ENCODE measurements around the gene IL4I1.
A peak's percentile ranks its signal among the peaks of the same experiment; 100 is the strongest.

Gene IL4I1

DNA sequence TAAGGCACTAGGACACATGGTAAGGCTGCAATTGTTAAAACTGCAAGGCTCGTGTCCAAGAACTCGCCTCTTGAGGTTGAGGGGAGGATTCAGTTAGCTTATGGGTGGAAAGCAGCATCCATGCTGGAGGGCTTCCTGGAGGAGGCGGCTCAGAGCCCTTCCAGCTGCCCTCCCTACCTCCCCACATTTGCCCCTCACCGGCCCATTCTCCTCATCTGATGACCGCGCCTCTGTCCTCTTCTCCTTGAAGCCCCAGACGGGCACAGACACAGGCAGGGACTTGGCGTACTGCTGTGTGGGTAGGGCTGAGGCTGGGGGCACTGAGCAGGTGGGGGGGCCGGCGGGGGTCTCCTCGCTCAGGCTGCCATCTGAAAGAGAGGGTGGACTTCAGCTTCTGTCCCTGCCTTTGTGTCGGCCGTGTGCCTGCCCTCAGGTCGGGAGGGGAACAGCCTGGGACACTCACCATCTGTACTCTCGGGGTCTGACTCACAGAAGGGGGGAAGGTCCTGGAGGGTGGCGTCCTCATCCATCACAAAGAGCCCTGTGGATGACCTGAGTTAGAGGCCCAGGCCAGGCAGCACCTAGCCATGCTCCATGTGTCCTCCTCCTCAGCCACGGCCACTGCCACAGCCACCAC, 25.2 kb downstream of the IL4I1 start:
- peak overlapping the region in 9 of 11 experiments; percentile 16 to 98 (median 34); a peak in 10 of 22 replicates for H3K9ac ChIP-seq
- no peaks in the 10 kb centered on the region for H3K9me3 ChIP-seq (replicated peaks in 1 of 11)
- TF ChIP-seq Cebpa-rat (IDR thresholded peaks at IDR 0.05), result no peak
- H3K4me3 ChIP-seq, result no peak overlapping the region
- no peaks in the 10 kb centered on the region for H3K27me3 ChIP-seq
- peaks cover 42 to 79% (median 62%) of the 10 kb centered on the region in 10 experiments for H3K4me1 ChIP-seq
- peaks cover 0 to 6% (median 4%) of the 10 kb centered on the region in 11 experiments; a peak in 13 of 22 replicates for H4K20me1 ChIP-seq
- H3K27ac ChIP-seq, result peak overlapping the region in 5 of 11 experiments; percentile 8 to 52 (median 25); a peak in 9 of 22 replicates
- peaks cover 0 to 40% (median 13%) of the 10 kb centered on the region in 11 experiments; a peak in 13 of 22 replicates for H3K36me3 ChIP-seq
- peak overlapping the region in 6 of 11 experiments; percentile 64 to 99 (median 92); a peak in 9 of 22 replicates for H3K4me2 ChIP-seq

DNA sequence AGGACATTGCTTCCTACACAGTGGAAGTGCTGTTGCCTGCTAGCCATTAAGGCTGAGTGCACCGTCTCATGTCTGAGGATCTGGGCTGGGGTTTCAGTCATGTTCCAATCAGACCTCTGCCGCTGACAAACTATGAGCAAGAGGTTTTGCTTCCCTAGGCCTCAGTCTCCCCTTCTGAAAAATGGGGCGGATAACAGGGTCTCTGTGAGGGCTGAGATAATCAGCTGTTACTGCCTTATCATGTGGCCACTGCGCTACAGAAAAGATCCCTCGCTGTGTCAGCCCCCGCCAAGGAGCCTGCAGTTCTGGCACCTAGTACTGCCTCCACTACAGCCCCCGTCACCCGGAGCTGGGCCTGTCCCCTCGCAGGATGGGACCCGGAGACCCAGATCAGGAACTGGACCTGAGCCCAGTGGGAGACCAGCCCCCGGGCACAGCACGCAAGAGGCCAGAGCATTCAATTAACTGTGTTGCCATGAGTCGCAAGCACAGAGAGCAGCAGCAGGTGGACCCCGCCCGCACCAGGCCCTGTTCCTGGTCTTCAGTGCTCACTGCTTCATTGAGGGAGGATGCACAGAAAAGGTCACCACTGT, 26.3 kb downstream of the IL4I1 start:
- Histone ChIP-seq H3K9ac (peak overlapping the region; percentile 76 to 86 (median 82)), H4K20me1 (peaks cover 0 to 17% (median 15%) of the 10 kb centered on the region in 11 experiments; a peak in 19 of 22 replicates), H3K4me1 (peaks cover 47 to 87% (median 68%) of the 10 kb centered on the region in 10 experiments), H3K27ac (peak overlapping the region; percentile 70 to 89 (median 79); a peak in 21 of 22 replicates), H3K27me3 (no peaks in the 10 kb centered on the region), H3K4me2 (peak overlapping the region; percentile 89 to 99 (median 94)), H3K4me3 (peak overlapping the region; percentile 53 to 71 (median 62)), H3K9me3 (replicated peaks in 1 of 11) (no peaks in the 10 kb centered on the region), H3K36me3 (peaks cover 0 to 44% (median 13%) of the 10 kb centered on the region in 11 experiments; a peak in 13 of 22 replicates)
- no peak for TF ChIP-seq Cebpa-rat (IDR thresholded peaks at IDR 0.05)

DNA sequence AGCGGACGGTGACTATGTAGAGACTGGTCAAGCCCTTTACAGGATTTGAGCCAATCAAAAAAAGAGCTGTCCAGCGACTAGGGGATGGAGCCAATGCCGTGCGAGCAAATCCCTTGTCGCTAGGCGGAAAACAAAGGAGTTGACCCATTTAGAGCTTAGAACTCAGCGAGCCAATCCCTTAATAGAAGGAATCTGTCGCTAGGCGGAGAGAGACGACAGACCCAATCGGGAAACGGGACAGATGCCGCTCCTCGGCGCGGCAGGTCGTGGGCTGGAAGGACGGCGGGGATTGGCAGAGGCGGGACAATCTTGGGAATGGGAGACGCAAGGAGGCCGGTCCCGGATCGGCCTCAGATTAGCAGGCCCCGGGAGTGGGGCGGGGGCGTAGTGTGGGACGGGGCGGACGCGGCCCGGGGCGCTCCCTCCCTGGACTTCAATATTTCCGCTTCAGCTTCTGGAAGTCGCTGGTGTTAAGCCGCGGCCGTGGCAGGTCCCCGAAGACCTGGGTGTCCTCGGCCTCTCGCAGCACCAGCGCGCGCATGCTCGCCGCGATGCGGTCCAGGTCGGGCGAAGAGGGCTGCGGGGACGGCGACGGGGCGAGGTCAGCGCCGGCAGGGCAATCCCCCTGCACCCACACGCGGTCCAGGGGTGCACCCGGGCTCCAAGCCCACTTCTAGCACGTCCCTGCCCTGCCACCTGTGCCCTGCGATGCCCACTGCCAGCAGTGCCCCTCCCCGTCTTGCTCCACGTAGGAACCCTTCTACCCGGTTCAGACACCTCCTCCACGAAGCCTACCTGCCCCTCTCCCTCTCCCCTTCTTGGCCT, 27.0 kb downstream of the IL4I1 start:
- Histone ChIP-seq H3K27me3 (no peaks in the 10 kb centered on the region), H3K4me1 (peaks cover 47 to 87% (median 68%) of the 10 kb centered on the region in 10 experiments), H3K4me3 (peak overlapping the region; percentile 53 to 71 (median 62)), H3K27ac (peak overlapping the region; percentile 70 to 95 (median 82)), H3K9me3 (replicated peaks in 1 of 11) (no peaks in the 10 kb centered on the region), H4K20me1 (peaks cover 4 to 24% (median 20%) of the 10 kb centered on the region in 11 experiments; a peak in 20 of 22 replicates), H3K36me3 (peaks cover 4 to 46% (median 17%) of the 10 kb centered on the region in 11 experiments), H3K9ac (peak overlapping the region; percentile 76 to 86 (median 82)), H3K4me2 (peak overlapping the region; percentile 91 to 99 (median 97))
- no peak for TF ChIP-seq Cebpa-rat (IDR thresholded peaks at IDR 0.05)

DNA sequence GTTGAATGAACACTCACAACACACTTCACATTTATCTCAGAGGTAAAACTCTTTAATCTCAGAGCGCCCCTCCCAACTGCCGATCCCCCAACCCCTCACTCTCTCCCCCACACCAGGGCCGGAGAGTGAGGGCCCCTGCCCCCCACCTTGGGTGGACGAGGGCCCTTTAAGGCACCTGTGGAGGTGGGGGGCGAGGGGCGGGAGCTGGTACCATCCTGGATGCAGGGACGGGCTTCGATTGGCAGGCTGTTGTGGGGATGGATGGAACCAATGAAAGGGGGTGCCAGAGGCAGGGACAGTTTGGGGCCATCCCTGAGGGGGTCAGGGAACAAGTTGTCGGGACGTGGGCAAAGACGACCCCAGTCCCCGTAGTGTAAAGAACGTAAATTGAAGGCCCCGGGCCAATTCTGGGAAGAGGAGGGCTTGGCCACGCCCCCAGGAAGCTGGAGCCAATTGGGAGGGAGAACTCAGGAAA, 27.6 kb downstream of the IL4I1 start:
- Histone ChIP-seq H3K36me3 (peaks cover 10 to 46% (median 21%) of the 10 kb centered on the region in 11 experiments), H3K9me3 (replicated peaks in 1 of 11) (no peaks in the 10 kb centered on the region), H3K9ac (peak overlapping the region; percentile 50 to 82 (median 69); a peak in 20 of 22 replicates), H3K4me3 (peak overlapping the region; percentile 43 to 65 (median 51)), H3K4me1 (peaks cover 47 to 87% (median 68%) of the 10 kb centered on the region in 10 experiments), H3K4me2 (peak overlapping the region; percentile 75 to 99 (median 97)), H4K20me1 (peaks cover 11 to 31% (median 27%) of the 10 kb centered on the region in 11 experiments; a peak in 21 of 22 replicates), H3K27ac (peak overlapping the region; percentile 25 to 95 (median 84); a peak in 21 of 22 replicates), H3K27me3 (no peaks in the 10 kb centered on the region)
- TF ChIP-seq Cebpa-rat (IDR thresholded peaks at IDR 0.05), result no peak

DNA sequence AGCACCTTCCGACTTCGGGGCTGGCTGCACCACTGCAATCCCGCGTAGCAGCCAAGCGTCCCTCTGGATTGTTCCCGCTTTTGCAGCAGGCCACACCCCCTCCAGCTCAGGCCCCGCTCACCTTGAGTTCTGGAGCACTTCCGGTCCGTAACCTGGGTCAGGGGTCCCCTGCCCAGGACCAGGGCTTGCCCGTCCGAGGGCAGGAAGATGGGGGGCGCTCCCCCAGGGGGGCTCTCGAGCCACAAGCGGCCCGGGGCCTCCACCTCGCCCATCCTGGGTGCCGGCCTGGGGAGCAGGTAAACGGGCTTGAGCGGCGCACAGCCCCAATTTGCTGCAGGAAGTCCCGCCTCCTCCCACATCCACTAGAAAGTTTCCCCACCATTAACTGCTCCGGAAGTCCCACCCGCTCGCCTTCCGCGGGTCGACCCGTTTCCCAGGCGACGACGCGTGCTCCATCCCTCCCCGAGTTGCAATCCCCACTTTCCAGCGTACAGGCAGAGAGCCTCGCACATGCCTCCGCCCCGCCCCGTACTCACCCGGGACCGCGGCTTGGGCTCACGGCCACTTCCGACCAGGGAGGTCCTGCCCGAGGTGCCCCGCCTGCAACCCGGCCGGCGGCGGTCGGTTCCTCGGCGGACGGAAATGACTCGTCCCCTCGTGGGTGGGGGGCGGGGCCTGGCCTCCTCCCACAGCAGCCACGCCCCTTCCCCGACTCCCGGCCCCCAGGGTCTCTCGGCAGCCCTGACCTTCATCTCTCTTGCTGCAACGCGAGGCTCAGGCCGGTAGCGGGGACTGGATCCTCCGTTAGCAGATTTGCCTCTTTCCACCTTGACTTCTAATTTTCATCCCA, 29.5 kb downstream of the IL4I1 start, which contains the start of gene PNKP:
Gene PNKP (minus strand): TSS at position 644 of the 850 bp plus-strand sequence. CDS start 372 bp downstream, at position 272.
- peaks cover 22 to 49% (median 45%) of the 10 kb centered on the region in 11 experiments; a peak in 21 of 22 replicates for H4K20me1 ChIP-seq
- H3K27ac ChIP-seq, result peak within 1 kb of the TSS; percentile 74 to 95 (median 84)
- H3K4me2 ChIP-seq, result peak within 1 kb of the TSS; percentile 75 to 99 (median 97)
- H3K9ac ChIP-seq, result peak within 1 kb of the TSS; percentile 75 to 87 (median 83)
- TF ChIP-seq Cebpa-rat (IDR thresholded peaks at IDR 0.05), result no peak
- H3K4me1 ChIP-seq, result peaks cover 47 to 75% (median 64%) of the 10 kb centered on the region in 10 experiments
- no peaks in the 10 kb centered on the region for H3K9me3 ChIP-seq (replicated peaks in 1 of 11)
- no peaks in the 10 kb centered on the region for H3K27me3 ChIP-seq
- peaks cover 27 to 47% (median 37%) of the 10 kb centered on the region in 11 experiments for H3K36me3 ChIP-seq
- H3K4me3 ChIP-seq, result peak within 1 kb of the TSS; percentile 79 to 97 (median 88)

DNA sequence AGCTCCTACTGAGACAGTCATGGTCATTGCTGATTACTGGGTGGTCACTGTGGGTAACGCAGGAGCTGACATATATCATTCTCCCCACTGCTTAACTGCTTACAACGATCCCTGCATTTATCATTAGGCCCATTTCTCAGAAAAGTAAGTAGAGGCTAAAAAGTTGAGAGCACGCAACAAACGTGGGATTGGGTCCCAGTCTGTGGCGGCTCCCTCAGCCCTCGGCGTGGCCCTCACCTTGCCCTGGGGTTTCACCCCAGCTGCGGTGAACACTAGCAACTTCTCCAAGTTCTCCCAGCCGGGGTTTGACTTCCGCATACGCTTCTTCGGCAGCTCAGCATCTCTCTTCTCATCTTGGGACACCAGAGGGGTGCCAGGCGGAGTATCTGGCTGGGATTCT, 31.8 kb downstream of the IL4I1 start:
- Histone ChIP-seq H3K36me3 (peaks cover 46 to 53% (median 48%) of the 10 kb centered on the region in 11 experiments), H3K27me3 (no peaks in the 10 kb centered on the region), H3K9me3 (replicated peaks in 1 of 11) (no peaks in the 10 kb centered on the region), H3K4me2 (peak overlapping the region; percentile 75 to 99 (median 97)), H3K4me1 (peaks cover 37 to 52% (median 46%) of the 10 kb centered on the region in 10 experiments), H3K4me3 (peak overlapping the region in 7 of 10 experiments; percentile 80 to 97 (median 89); a peak in 12 of 20 replicates), H4K20me1 (peaks cover 22 to 68% (median 58%) of the 10 kb centered on the region in 11 experiments; a peak in 21 of 22 replicates), H3K27ac (peak overlapping the region in 6 of 11 experiments; percentile 8 to 33 (median 20); a peak in 6 of 22 replicates), H3K9ac (peak overlapping the region in 4 of 11 experiments; percentile 11 to 86 (median 52); a peak in 6 of 22 replicates)
- TF ChIP-seq Cebpa-rat (IDR thresholded peaks at IDR 0.05), result no peak

DNA sequence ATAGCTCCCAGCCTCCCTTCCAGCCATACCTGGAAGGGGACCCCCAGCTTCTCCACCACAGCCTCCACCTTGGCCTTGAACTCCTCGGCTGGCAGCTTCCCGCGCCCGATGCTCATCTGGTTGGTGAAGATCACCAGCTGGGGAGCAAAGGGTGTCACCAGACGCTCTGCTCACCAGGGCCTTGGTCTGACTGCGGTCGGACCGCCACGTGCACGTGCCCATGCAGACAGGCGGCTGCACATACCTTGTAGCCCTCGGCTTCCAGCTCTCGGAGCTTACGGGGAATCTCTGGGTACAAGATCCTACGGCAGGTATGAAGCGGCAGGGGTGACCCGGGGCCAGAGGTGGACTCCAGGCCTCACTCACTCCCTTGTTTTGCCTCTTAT, 32.8 kb downstream of the IL4I1 start:
- no peaks in the 10 kb centered on the region for H3K27me3 ChIP-seq
- no peak overlapping the region for H3K4me3 ChIP-seq
- no peaks in the 10 kb centered on the region for H3K9me3 ChIP-seq (replicated peaks in 1 of 11)
- H3K4me1 ChIP-seq, result peaks cover 33 to 48% (median 42%) of the 10 kb centered on the region in 10 experiments
- peak overlapping the region in 4 of 11 experiments; percentile 11 to 84 (median 20); a peak in 2 of 22 replicates for H3K9ac ChIP-seq
- H3K27ac ChIP-seq, result no peak overlapping the region
- peak overlapping the region in 3 of 11 experiments; percentile 91 to 99 (median 94); a peak in 5 of 22 replicates for H3K4me2 ChIP-seq
- no peak for TF ChIP-seq Cebpa-rat (IDR thresholded peaks at IDR 0.05)
- peaks cover 52 to 63% (median 57%) of the 10 kb centered on the region in 11 experiments for H3K36me3 ChIP-seq
- peaks cover 22 to 78% (median 65%) of the 10 kb centered on the region in 11 experiments; a peak in 21 of 22 replicates for H4K20me1 ChIP-seq

All from BLaER1 treated with 17β-estradiol and CSF1 and Interleukin-3, amounts not matched to agents 10 nM and 100 nM (cell line).